NCI-H748 (cell line): ENCODE results near the gene CER1.

Experiments
- DNase-seq: peaks from one replicate; lab custom pipeline; 2025; ENCODE audit not compliant: unreplicated experiment; lab: John Stamatoyannopoulos, UW

The CER1 gene, protein sequence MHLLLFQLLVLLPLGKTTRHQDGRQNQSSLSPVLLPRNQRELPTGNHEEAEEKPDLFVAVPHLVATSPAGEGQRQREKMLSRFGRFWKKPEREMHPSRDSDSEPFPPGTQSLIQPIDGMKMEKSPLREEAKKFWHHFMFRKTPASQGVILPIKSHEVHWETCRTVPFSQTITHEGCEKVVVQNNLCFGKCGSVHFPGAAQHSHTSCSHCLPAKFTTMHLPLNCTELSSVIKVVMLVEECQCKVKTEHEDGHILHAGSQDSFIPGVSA

DNA sequence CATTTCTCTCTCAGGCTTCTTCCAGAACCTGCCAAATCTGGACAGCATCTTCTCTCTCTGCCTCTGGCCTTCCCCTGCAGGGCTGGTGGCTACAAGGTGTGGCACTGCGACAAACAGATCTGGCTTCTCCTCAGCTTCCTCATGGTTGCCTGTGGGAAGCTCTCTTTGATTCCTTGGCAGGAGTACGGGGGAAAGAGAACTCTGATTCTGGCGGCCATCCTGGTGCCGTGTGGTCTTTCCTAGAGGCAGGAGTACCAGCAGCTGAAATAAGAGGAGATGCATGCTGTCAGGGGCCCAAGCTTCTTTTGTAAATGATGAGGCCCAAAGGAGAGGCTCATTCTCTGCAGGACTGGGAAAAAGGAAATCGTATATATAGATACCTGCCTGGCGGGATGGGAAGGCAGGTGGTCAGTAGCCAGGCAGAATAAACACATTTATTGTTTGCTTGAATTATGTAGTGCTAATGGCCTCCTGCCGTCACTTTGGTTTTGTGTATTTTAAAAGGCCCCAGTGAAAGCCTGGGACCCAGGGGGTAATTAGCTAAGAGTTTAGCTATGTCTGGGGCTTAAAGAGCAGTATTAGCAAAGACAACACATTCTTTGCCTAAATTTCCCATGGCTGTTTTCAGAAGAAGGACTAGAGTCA is at the start of gene CER1:
TSS of gene CER1 (minus strand) at position 343 of the 645 bp plus-strand sequence. CDS start at position 282, 61 bp downstream.
- peak; percentile 98 for DNase-seq

DNA sequence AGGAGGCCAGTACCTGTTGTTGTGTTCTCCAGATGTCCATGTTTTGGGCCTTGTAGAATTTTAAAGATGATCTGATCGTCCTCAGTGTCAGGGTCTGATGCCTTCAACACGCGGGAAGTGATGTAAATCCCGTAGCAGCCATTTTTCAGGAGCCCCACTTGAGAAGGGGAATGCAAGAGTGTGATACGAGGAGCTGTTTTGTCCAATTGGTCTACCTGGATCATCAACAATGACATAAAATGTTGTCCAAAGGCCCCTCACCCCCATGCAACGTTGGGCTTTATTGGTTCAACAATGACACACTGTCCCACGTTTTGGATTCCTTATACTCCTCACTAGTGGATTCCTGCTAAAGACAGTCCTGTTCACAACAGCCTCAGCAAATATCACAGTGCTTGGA is 48.1 kb upstream of the CER1 start:
- no peak for DNase-seq

DNA sequence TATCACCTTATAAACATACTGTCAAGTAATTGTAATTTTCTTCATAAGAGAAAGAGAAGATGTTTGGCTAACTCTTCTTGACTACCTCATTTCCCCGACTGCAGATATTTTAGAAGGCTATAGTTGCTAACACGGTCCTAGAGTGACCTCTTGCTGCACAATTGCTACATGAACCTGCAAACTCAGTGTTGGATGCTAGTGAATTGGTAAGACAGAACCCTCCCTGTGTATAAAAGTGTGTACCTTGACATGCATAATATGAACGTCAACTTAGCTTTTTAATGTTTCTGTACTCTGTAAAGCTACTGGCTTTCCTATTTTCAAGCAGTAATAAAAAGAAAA is 46.7 kb upstream of the CER1 start:
- DNase-seq: peak; percentile 81

DNA sequence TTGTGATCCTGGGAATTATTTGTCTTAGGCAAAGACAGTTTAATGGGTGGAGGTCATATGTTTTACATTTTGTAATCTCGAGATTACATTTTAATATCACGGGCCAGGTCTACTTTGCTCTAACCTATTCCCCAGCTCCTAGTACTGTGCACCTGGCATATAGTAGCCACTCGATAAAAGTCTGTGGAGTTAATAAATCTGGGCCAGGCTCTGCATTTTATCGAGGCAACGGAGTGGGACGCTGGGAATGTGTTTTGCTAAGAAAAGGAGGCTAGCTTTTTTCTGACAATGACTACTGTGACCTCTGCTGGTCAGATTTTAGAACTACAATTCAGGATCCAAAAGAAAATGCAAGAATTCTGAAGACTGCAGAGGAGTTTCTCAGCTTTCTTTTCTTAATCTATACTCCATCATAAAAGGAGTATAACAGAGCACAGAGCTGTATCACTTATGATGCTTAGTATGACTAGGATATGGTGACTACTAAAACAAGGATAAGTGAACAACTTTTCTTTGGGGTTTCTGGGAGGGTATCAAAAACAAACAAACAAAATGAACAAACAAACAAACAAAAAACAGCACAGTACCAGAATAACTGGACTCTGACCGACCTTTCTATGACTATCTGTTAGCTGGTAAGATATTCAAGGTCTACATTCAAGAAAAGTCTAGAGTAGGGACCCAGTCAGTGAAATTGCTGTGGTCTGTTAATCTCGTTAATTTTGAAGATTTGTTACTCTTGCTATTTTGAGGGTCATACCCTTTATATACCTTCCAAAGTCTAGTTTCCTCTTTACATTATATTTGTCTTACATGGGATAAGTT is 46.1 kb upstream of the CER1 start:
- peak; percentile 77 for DNase-seq

DNA sequence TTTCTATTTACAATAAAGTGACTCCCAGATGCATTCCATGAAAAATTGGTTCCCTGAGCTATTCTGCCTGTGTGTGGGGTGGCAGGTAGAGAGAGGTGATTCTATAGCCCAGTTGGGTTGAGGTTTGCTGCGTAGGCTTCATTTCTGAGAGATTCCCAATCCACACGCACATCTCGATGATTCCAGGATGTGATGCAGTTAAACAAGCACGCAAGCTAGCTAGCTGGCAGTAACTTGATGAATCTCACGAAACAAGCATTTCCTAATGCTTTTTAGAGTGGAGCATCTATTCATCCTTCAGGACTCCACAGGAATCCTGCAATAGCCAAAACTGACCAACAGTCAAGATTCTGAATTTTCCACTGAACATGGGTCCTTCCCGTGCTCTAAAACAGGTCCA is 43.8 kb upstream of the CER1 start:
- DNase-seq: no peak

DNA sequence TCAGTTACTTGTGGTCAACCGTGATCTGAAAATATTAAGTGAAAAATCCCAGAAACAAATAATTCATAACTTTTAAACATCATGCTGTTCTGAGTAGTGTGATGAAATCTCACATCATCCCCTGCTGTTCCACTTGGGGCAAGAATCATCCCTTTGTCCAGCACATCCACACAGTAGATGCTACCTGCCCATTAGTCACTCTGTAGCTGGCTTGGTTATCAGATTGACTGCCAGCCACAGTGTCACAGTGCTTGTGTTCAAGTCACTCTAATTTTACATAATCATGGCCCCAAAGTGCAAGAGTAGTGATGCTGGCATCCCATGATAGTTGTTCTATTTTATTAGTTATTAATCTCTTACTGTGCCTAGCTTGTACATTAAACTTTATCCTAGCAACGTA is 39.1 kb upstream of the CER1 start:
- DNase-seq: no peak

DNA sequence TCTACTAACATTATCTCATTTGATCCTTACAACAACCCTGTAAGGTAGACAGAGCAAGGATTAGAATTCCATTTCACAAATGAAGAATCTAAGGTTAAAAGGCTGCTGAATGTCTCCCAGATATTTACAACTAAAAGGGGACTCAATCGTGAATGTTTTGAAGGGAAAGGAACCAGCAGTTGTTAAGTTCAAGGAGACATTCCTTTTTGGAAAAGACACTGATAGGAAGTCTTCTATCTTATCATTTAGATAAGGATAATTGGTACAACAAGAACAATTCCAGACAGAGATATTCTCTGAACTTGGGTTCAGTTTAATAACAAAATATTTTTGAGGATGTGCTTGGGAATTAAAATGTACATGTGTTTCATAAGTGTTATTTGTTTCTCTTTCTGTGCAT is 37.5 kb upstream of the CER1 start:
- DNase-seq: no peak

DNA sequence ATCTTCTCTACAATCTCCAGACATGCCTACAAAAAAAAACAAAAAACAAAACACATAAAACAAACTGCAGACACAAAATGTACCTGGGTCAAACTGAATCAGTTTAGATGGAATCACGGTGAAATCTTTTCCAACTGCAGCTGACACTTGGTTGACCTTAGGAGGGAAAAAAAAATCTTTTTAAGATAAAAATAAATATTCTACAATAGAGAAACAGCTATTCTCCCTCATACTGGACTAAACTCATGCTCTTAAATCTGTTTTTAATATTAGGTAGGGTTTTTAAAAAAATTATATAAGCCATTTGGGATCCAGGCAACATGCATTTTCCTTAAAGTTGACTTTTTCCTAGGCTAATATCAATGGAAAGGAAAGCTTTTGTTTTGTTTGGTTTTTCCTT is 33.8 kb upstream of the CER1 start:
- DNase-seq: no peak

DNA sequence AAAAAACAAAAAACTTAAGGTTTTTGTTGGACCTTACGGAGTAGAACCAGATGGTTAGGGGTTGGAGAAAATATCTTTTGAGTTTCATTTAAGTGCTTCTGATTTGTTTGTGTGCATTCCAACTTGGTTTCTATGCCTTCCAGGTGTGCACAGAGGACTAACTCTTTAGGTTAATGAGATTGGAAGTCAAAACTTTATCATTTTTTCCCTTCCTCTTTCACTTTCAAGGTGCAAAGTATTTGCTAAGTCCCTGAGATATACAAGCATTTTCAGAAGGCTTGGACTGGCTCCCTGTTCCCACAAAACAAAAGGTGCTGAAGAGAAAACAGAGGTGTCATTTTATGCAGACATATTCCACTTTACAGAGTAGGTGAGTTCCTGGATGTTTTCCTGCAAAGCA is 30.3 kb upstream of the CER1 start:
- DNase-seq: no peak

DNA sequence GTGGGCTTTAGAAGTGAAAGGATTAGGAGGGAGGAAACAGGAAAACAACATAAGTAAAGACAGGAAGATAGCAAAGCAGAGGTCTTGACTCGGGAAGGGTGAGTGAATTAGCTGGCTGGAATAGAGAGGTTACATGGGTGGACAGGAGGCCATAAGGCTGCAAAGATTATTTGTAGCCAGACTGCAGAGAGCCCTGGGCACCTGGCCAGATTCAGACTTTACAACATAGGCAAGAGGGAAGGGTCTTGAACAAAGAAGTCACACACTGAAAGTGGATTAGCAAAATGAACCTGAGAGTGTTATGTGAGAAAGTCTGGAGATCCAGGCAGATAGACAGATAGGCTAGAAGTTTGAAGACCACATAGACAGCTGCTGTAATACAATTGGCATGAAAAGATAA is 29.7 kb upstream of the CER1 start:
- peak; percentile 34 for DNase-seq

DNA sequence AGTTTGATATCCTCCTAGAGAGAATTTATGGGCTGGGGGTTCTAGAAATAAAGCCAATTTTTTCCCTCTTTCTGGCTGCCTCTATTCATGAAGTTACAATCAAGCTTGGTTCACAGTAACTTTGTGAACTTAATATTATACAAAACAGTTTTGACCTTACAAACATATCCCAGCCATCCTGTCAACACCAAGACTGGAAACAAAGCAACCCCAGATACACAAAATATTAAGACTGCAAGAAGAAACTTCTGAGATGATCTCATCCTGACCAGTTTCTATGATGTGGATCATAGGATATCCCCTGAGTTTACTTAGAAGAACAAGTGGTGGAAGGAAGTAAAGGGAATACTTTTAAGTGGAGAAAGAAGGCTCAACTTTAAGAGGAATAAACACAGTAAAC is 28.3 kb upstream of the CER1 start:
- DNase-seq: no peak

DNA sequence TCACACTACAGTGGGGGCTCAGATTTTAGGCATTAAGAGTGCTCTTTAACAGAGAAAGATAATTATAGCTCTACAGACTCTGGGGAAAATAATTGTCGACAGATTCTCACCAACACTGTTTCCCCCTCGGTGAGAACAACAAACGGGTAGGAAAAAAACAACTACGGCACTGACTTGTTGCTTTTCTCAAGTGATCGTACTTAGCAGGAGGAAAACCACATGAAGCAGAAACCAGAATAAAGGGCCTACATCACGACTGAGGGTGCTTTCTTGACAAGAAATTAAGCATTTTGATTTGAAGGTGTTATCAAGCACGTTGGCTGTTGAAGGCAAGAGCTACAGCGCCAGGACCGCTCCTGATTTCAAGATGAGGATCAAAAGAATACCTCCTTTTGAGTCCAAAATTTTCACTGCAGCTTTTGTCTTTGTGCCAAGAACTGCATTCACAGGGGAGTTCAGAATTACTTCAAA is 27.2 kb upstream of the CER1 start:
- no peak for DNase-seq

DNA sequence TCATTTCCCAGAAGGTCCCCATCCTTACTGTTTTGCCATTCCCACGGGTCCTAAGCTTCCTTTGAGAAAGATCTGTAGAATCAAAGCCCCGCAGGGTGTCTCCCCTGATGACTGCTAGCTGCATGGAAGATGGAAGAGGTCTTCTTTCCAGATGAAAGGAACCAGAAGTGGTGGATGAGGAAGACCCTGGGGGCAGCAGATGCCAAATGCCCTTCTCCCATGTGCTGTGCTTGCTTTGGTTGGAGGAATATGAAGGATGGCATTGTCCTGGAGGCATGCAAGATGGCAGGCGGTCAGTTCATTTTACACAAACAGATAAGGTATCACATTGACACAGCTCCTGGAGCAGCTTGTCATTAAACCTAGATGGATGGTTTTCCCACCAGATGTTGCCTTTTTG is 25.8 kb upstream of the CER1 start:
- no peak for DNase-seq

DNA sequence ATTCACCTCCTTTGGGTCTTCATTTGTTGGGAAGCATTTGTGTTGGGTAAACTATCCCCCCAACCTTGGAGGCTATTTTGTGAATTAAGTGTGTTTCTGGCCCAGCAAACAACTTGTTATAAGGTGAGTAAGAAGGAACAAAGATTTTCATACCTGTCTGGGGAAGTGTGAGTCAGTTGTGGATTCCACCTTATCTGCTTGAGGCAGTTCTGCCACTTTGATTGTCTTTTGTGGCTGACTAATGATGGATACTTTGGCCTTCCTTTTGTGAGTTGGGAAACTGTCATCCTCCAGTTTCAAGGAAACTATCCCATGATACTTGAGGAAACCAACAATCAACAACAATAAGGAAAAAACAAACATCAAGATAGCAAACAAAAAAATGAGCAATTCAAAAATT is 24.6 kb upstream of the CER1 start:
- DNase-seq: no peak

DNA sequence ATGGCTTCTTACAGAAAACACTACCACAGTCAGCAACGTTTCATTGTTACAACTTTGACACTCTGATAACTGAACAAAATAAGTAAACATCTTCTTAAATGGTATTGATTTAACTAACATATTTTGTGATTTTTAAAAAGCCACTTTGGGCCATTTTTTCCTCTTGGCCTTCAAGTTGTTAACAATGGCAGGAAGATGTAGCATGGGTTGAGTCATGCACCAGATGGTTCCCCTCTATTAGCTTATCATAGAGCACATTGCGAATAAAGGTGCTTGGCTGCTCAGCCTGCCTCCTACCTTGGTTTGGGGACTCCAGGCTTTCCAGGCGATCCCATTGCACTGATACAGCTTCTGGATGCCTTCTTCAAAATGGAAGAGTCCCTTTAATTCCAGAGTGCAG is 24.1 kb upstream of the CER1 start:
- no peak for DNase-seq

DNA sequence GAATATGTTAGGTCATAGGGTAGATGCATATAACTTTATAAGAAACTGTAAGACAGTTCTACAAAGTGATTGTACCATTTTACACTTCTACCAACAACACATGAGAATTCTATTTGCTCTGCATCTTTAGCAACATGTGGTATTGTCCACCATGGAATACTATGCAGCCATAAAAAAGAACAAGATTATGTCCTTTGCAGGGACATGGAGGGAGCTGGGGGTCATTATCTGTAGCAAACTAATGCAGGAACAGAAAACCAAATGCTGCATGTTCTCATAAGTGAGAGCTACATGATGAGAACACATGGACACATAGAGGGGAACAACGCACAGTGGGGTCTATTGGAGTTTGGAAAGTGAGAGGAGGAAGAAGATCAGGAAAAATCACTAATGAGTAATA is 22.2 kb upstream of the CER1 start:
- DNase-seq: no peak

DNA sequence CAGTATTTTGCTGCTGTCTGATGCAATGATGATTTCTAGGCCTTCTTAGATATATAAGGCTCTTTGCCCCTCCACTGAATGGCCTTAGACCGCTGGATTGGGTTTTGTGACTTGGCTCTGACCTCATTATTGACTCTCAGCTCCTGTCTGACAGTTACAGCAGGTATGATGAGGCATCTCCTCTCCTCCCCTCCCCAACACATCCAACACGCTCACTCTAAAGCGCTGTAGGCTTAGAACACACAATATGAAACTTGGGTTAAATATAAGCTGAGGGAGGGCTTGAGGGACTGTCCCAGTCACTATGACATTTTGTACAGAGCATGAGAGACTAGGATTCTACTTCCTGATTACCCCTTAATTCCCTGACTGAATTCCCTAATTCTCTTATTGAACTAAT is 18.8 kb upstream of the CER1 start:
- DNase-seq: no peak

DNA sequence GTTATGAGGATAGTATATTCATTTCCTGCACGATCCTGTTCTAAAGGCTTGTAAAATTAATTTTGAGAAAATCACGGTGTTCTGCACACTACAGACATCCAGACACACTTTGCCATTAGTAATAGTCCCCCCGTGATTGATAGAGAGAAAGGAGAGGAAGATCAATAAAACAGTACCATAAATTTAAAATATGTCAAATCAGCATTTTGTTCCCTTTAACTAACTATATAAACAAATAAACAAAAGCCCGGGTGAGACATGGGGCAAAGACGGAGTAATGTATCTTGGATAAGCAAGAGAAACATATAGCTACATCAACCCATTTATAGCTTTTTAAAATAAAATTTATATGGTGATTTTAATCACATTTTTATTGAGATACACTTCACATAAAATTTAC is 10.6 kb upstream of the CER1 start:
- DNase-seq: no peak

DNA sequence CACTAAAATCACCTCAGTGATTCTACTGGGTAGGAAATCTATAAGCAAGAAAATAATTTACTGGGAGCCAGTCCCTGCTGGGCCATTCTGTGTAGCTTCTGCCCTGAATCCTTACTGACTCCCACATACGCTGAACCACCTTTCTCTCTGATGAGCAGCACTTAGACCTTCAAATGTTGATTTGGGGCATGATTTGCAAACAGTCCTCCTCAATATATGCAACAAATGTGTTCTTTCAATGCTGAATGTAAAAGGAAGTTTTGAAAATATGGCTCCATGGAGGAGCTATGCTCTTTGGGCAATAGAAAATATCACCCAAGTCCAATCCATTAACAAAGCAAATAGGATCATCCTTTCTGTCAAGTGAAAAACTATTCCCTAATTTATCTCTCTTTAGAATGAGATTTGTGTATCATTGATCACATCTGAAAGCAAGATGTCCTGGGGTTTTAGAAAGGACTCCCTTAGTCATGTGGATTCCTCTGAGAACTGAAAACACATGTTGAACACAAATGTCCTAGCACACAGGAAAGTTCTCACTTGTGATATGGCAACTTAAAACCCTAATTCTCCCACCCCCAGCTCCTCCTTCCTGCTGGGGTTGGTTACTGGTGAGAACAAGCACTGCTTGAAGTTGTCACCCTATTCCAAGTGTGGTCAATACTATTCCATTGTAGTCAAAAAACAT is 8.9 kb upstream of the CER1 start:
- DNase-seq: no peak

DNA sequence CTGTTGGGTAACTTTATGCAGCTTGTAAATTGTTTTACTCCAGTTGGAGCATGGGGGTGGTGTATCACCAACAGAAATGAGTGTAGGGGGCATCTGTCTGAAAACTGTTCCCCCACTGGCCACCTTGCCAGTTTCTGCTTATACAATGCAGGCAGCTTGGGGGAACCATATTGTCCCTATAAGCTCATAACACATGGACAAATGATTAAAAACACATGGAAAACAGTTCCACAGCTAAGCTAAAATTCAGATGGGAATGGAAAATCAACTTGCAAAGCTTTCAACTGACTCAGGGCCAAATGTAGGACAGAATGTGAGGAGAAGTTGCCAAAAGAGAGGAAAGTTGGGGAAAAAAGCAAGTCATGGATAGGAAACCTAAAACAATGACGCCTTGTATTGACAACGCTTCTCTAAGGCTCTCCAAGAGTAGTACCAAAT is 7.9 kb upstream of the CER1 start:
- no peak for DNase-seq

DNA sequence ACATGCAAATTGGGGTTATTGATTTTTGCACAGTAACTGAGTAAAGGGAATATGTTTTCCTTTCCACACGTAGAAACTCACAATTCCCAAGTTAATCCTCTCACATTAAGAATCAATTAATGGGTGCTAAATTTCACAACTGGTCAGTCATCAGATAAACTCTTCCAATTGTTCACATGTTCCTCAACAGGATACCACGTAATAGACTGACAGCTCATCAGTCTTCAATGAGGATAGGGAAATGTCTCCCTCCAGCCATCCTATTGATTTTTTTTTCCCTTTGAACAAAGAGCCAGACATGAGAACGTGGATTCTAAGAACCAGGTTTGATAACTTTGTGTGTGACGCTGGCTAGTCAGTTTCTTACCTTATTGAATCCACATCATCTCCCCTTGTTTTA is 768 bp upstream of the CER1 start:
- peak; percentile 40 for DNase-seq
